Rectal smooth muscle tissue (tissue), 1 donor: Measurements from ENCODE around the gene SDK1.

Source experiments
- H3K27ac ChIP-seq: one replicate; pipeline ENCODE4 v1.7.0; 2013; ENCODE audit warnings: low read depth, low read length, inconsistent platforms
- H3K27me3 ChIP-seq: one replicate; pipeline ENCODE4 v1.7.0; 2013; ENCODE audit warnings: low read length; ENCODE audit not compliant: control insufficient read depth, insufficient read depth
- H3K36me3 ChIP-seq: one replicate; pipeline ENCODE4 v1.7.0; 2013; ENCODE audit warnings: low read length; ENCODE audit not compliant: control insufficient read depth, insufficient read depth
- H3K4me1 ChIP-seq: one replicate; pipeline ENCODE4 v1.7.0; 2013; ENCODE audit warnings: low read length; ENCODE audit not compliant: control insufficient read depth, insufficient read depth
- H3K4me3 ChIP-seq: one replicate; pipeline ENCODE4 v1.7.0; 2013; ENCODE audit warnings: low read length
- H3K9ac ChIP-seq: one replicate; pipeline ENCODE4 v1.7.0; 2013; ENCODE audit warnings: low read length

SDK1 gene

DNA sequence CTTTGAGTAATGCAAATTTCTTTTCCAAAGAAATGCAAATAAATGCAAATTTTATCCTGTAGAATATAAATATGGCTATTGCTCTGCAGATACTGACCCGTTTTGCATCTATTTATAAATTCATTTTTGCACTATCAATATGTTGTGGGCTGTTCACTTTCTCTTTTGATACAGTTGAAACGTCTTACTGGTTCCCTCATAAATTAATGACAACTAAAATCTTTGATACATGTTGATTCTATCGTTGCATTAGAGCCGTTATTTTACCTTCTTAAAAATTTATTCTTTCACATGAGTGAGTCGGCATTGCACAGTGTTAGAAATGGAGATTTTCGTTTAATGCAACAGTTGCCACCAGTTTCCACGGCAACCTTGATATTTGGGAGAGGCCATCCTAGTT is 691.8 kb downstream of the SDK1 start:
- Histone ChIP-seq H3K4me1 (no peaks in the 10 kb centered on the region), H3K27ac (no peak overlapping the region), H3K9ac (no peak overlapping the region), H3K4me3 (no peak overlapping the region), H3K36me3 (no peaks in the 10 kb centered on the region), H3K27me3 (no peaks in the 10 kb centered on the region)

DNA sequence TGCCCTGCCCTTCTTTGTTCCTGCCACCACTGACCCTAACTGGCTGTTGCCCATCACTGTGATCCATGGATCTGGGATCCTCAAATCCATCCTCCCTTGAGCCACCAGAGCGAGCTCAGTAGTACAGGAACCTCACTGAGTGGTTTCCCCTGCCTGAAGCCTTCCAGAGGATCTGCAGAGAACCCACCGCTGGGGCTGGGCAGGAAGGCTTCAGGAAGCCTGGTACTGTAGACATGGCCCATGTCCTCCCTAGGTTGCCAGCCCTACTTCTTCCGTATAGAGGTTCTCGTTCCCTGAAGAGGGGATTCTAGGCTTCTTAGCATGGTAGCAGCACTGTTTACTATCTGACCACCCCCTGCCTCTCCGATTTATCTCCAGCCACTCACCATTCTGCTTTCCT is 693.7 kb downstream of the SDK1 start:
- no peak overlapping the region for H3K27ac ChIP-seq
- H3K4me3 ChIP-seq: no peak overlapping the region
- H3K36me3 ChIP-seq: no peaks in the 10 kb centered on the region
- no peaks in the 10 kb centered on the region for H3K27me3 ChIP-seq
- no peaks in the 10 kb centered on the region for H3K4me1 ChIP-seq
- H3K9ac ChIP-seq: no peak overlapping the region

DNA sequence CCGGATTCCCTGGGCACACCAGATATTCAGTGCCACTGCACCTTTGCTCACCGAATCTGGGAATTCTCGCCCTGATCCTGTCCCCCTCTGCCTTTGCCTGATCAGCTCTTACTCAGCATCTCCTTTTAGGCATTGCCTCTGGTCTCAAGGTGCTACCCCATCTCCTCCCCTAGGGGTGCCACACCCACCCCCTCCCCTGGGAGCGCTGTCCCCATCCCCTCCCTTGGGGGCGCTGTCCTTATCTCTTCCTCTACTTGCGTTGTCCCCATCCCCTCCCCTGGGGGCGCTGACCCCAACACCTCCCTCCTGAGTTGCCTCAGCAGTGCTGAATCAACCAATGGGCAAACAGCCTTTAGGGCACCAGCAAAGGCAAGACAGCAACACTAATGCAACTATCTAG is 694.1 kb downstream of the SDK1 start:
- Histone ChIP-seq H3K27me3 (no peaks in the 10 kb centered on the region), H3K9ac (no peak overlapping the region), H3K4me1 (no peaks in the 10 kb centered on the region), H3K4me3 (no peak overlapping the region), H3K36me3 (no peaks in the 10 kb centered on the region), H3K27ac (no peak overlapping the region)

DNA sequence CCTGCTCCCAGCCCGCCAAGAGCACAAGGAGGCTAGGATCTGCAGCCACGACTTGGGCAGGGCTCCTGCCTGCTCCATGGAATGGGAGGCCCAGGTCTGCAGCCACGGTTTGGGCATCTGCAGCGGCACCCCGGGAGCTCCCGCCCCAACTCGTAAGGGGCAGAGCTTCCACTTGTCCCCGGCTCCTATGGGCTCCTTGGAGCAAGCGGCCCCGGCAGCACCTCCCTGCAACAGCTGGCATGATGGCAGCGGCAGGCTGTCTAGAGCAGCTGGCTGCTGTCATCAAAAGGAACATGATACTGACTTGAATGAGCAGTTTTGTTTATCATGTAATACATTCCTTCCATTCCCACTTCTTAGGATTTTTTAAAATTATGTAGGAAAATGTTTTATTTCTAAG is 697.0 kb downstream of the SDK1 start:
- Histone ChIP-seq H3K36me3 (no peaks in the 10 kb centered on the region), H3K4me3 (no peak overlapping the region), H3K9ac (no peak overlapping the region), H3K27me3 (no peaks in the 10 kb centered on the region), H3K4me1 (no peaks in the 10 kb centered on the region), H3K27ac (no peak overlapping the region)

DNA sequence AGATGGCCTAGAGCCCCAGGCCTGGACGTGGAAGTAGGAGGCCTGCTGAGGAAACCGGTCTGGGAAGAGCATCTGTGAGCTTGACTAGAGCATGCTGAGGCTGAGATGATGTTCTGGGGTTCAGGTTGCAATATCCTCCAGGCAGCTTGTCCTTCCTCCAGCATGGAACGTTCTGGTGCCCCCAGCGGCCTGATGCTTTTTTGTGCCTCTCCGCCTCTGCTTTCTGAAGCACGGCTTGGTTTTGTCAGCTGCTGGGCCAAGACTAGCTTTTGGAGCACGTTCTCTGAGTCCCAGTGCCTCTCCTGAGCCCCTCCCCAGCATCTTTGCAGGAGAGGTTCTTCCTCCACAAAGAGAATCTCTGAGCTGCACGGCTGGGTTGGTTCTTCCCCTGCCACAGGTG is 699.1 kb downstream of the SDK1 start:
- Histone ChIP-seq H3K27me3 (no peaks in the 10 kb centered on the region), H3K4me1 (no peaks in the 10 kb centered on the region), H3K36me3 (no peaks in the 10 kb centered on the region), H3K9ac (no peak overlapping the region), H3K27ac (no peak overlapping the region), H3K4me3 (no peak overlapping the region)

DNA sequence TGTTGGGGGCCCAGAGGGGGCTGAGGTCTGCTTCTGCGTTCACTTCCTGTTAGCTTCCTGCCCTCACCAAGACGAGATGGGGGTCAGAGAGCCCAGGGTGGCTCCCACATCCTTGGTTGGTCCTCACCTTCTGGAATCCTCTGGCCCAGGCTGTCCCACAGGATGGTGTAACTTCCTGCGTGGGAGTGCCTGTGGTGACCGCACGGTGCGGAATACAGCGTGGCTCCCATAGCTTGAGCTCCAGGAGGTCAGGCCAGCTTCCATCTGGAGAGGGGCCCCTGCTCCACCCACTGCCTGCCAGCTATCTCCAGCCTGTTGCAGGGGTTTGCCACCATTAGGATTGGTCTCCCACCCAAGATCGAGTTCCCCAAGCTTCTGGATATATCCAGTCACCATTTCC is 699.9 kb downstream of the SDK1 start:
- Histone ChIP-seq H3K36me3 (no peaks in the 10 kb centered on the region), H3K4me3 (no peak overlapping the region), H3K27ac (no peak overlapping the region), H3K4me1 (no peaks in the 10 kb centered on the region), H3K27me3 (no peaks in the 10 kb centered on the region), H3K9ac (no peak overlapping the region)

DNA sequence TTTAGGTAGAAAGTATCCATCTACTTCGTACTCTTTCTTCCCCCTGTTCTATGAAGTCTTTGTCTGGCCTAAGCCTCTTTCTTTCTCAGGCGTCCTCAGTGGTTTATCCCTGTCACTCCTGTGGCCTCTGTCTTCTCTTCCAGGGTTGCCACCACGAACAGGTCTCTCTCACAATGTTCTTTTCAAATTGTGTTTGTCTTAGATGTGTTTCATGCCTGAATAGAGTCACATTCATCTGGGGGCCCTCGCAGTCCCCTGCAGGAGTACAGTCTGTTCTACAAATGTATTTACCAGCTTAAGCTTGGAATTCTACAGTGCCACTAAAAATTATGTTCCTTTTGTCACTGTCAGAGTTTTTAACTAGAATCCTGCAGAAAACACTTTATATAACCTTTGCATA is 700.7 kb downstream of the SDK1 start:
- H3K27ac ChIP-seq: no peak overlapping the region
- H3K36me3 ChIP-seq: no peaks in the 10 kb centered on the region
- no peak overlapping the region for H3K9ac ChIP-seq
- H3K4me3 ChIP-seq: no peak overlapping the region
- no peaks in the 10 kb centered on the region for H3K4me1 ChIP-seq
- H3K27me3 ChIP-seq: no peaks in the 10 kb centered on the region

DNA sequence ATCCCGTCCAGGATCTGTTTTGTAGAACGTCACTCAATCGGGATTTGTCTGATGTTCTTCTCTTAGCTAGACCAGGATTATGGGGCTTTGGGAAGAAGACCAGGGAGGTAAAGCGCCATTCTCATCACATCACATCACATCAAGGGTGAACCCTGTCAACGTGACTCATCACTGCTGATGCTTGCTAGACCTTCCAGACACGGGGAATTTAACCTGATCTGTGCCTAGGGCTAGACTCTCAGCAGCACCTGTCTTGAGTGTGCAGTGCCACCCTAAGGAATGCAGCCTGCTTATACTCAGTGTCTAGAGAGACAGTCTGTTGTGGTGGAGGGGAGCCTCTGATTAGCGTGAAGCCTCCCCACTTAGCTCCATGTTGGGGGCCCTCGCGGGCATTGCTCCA is 702.5 kb downstream of the SDK1 start:
- no peaks in the 10 kb centered on the region for H3K4me1 ChIP-seq
- no peak overlapping the region for H3K4me3 ChIP-seq
- H3K27ac ChIP-seq: no peak overlapping the region
- no peaks in the 10 kb centered on the region for H3K36me3 ChIP-seq
- H3K27me3 ChIP-seq: no peaks in the 10 kb centered on the region
- no peak overlapping the region for H3K9ac ChIP-seq

DNA sequence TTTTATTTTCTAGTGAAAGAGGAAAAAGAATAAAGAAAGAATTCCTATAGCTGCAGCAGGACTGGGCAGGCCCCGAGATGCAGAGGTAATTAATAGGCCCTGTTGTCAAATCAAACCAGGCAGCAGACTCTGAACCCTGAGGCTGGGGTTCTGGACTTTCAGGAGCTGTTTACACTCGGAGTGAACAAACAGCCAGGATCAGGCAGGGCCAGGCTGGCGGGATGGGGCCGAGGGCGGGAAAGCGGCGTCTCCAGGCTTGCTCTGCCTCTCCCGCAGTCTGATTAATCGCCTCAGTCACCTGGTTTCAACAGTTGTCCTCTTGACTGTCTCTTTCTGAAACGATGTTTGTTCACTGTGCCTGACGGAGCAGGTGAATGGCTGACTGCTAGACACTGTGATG is 705.6 kb downstream of the SDK1 start:
- no peak overlapping the region for H3K27ac ChIP-seq
- H3K9ac ChIP-seq: no peak overlapping the region
- no peaks in the 10 kb centered on the region for H3K27me3 ChIP-seq
- H3K4me1 ChIP-seq: no peaks in the 10 kb centered on the region
- H3K36me3 ChIP-seq: no peaks in the 10 kb centered on the region
- H3K4me3 ChIP-seq: no peak overlapping the region

DNA sequence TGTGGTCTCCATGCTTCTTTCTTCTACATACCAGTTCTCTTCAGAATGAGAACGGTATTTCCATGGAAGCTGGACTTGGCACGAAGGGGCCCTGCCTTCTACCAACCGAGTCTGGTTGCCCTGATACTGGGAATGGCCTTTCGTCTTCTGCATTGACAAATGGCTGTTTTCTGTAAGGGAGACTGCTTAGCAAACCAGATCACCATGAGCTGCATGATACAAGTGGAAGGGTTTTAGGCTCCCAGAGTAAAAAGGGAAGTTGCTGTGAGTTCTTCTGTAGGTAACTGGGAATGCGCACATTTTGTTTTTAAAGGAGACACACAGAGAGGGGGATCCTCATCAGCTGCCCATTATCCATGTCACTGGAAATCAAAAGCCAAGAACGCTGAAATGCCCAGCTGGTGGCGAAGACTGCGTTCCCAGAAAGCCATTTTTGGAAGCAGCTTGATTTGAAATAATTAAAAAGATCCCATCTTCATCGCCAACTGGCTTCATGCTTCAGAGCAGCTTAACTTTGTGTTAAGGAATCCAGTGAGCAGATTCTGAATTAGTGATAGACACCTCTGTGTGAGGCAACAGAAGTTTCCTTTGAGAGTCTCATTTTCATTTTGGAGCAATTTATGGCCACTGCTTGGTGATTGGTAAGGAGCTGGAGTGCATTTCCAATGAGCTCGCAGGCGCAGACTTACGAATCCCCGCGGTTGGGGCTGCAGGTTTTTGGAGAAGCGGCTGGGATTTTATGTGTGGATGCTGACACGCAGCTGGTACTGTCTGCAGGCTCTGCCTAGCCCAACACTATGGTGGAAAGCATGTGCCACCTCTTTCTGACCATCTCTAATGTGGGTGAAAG is 708.4 kb downstream of the SDK1 start:
- no peak overlapping the region for H3K27ac ChIP-seq
- no peaks in the 10 kb centered on the region for H3K27me3 ChIP-seq
- no peaks in the 10 kb centered on the region for H3K4me1 ChIP-seq
- no peaks in the 10 kb centered on the region for H3K36me3 ChIP-seq
- H3K9ac ChIP-seq: no peak overlapping the region
- H3K4me3 ChIP-seq: no peak overlapping the region

DNA sequence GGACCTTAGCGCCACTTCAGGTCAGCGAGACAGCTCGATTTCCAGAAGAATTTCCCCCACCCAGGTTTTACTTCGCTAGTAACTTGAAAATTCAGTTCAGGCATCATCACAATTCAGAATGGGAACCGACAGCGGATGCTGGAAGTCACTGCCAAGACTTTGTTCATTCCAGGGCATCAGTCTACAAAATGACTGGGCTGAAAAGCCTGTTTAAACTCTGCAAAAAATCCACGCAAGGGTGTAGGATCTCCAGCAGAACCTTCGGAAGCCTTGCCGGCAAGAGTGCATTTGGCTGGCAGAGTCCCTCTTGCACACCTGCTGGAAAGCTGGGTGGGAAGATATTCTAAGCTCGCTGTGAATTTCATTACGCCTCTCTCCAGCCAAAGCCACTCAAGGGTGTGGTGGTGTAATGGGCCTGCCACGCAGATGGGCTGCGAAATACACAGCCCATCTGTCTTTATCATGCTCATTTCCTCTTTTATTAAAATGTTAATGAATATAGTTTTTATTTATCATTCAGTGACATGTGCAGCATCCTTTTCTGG is 709.1 kb downstream of the SDK1 start:
- Histone ChIP-seq H3K4me1 (no peaks in the 10 kb centered on the region), H3K9ac (no peak overlapping the region), H3K36me3 (no peaks in the 10 kb centered on the region), H3K4me3 (no peak overlapping the region), H3K27ac (no peak overlapping the region), H3K27me3 (no peaks in the 10 kb centered on the region)

DNA sequence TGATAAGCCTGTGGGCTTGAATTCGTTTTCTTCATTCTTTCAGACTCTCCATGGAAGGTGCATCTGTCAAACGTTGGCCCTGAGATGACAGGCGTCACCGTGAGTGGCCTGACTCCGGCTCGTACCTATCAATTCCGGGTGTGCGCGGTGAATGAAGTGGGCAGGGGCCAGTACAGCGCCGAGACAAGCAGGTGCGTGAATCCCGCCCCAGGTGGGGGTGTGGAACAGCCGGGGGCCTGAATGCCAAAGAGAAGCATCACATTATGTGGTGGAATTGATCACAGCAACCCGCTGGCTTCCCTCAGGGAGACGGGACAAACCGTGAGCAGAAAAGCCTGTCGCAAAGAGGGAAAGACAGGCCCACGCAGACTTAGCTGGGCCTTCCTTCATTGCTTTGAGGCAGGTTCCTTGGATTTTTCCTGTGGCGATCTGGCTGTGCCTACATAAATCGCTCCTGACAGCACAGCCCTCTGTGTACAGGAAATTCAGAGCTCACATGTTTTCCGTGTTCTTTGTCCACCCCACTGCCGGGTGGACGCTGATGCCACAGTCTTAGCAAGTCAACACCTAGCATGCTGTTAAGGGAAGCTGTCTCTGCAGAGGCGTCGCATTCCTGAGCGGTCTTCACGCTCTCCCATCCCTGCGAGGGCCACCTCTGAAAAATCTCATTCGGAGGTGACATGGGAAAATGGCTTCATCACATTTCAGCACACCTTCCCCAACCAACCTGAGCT is 710.0 kb downstream of the SDK1 start:
- no peaks in the 10 kb centered on the region for H3K4me1 ChIP-seq

More for the DNA sequence above, 710.0 kb downstream of the SDK1 start:
- no peaks in the 10 kb centered on the region for H3K36me3 ChIP-seq
- H3K27me3 ChIP-seq: no peaks in the 10 kb centered on the region
- H3K9ac ChIP-seq: no peak overlapping the region
- no peak overlapping the region for H3K4me3 ChIP-seq
- no peak overlapping the region for H3K27ac ChIP-seq
